H1 (cell line): ENCODE results near the gene FLRT1. TPM values are rescaled to one million over a fixed set of nuclear protein-coding genes. Genes with fewer than 3 reads are reported as not detected.
A peak's percentile ranks its signal among the peaks of the same experiment; 100 is the strongest.

Experiments
- CTCF ChIA-PET: fragments of 300-600 bp; sonication (Branson Sonifier 250); formaldehyde crosslinking; loops from one replicate; lab custom pipeline; 2021; ENCODE audit not compliant: partially characterized antibody; lab: Charles Lee
- POLR2A ChIA-PET: fragments of 300-600 bp; sonication (Branson Sonifier 250); formaldehyde crosslinking; loops from one replicate; lab custom pipeline; 2021; ENCODE audit warnings: inconsistent platforms; ENCODE audit not compliant: partially characterized antibody; lab: Charles Lee
- DNase-seq, 2 experiments: peaks; one replicate each; pipeline versions ENCODE4 v3.0.0 to v3.0.0-alpha.2; 2010 to 2022; ENCODE audit warnings: low spot score in 2 of 2, low read depth in 1 of 2, mixed read lengths in 1 of 2
- FAIRE-seq: peaks from 2 replicates; lab custom pipeline; 2011; peaks lifted over from hg19 to GRCh38; lab: Jason Lieb, UNC
- H2AFZ ChIP-seq: 2 replicates; pipeline ENCODE4 v1.8.1; 2012; ENCODE audit warnings: low read length, inconsistent platforms
- H2AK5ac ChIP-seq: 2 replicates; pipeline ENCODE4 v1.6.1; 2013; ENCODE audit warnings: low read depth, low read length
- H2BK120ac ChIP-seq: replicated peaks from 2 replicates; pipeline ENCODE3; 2013; ENCODE audit warnings: low read depth, low read length, inconsistent platforms
- H2BK12ac ChIP-seq: 2 replicates; pipeline ENCODE4 v1.6.1; 2013; ENCODE audit warnings: low read depth, low read length
- H2BK15ac ChIP-seq: 2 replicates; pipeline ENCODE4 v1.6.1; 2013; ENCODE audit warnings: low read length
- H2BK20ac ChIP-seq: 2 replicates; pipeline ENCODE4 v1.6.1; 2013; ENCODE audit warnings: low read length
- H2BK5ac ChIP-seq: 2 replicates; pipeline ENCODE4 v1.6.1; 2013; ENCODE audit warnings: low read depth, low read length
- H3K14ac ChIP-seq: 2 replicates; pipeline ENCODE4 v1.6.1; 2013; ENCODE audit warnings: inconsistent platforms; ENCODE audit not compliant: insufficient read length
- H3K18ac ChIP-seq: 2 replicates; pipeline ENCODE4 v1.6.1; 2013; ENCODE audit warnings: low read length; ENCODE audit errors: extremely low read depth
- H3K23ac ChIP-seq: 2 replicates; pipeline ENCODE4 v1.6.1; 2013; ENCODE audit warnings: inconsistent platforms; ENCODE audit not compliant: insufficient read length
- H3K23me2 ChIP-seq: 2 replicates; pipeline ENCODE4 v1.6.1; 2013; ENCODE audit warnings: low read depth, low read length
- H3K27ac ChIP-seq: 2 replicates; pipeline ENCODE4 v1.6.1; 2011; ENCODE audit warnings: low read depth, low read length, inconsistent platforms
- H3K27me3 ChIP-seq, 4 experiments: replicated peaks in 1 of 4; 1 replicate in 1 of 4; 2 replicates in 3 of 4; pipeline versions ENCODE4 v1.6.1 to v1.8.1; 2011 to 2013; ENCODE audit warnings: low read length in 3 of 4, mild to moderate bottlenecking in 3 of 4, inconsistent platforms in 2 of 4, mixed read lengths in 2 of 4, moderate library complexity in 1 of 4; ENCODE audit not compliant: control insufficient read depth in 3 of 4, insufficient read depth in 3 of 4; ENCODE audit errors: extremely low read depth in 1 of 4
- H3K36me3 ChIP-seq, 4 experiments: 2 replicates each; pipeline versions ENCODE4 v1.6.1 to v1.8.1; 2011 to 2013; ENCODE audit warnings: mild to moderate bottlenecking in 4 of 4, low read length in 3 of 4, moderate library complexity in 2 of 4, control low read depth in 1 of 4, inconsistent platforms in 1 of 4; ENCODE audit not compliant: insufficient read depth in 4 of 4, control insufficient read depth in 2 of 4
- H3K4ac ChIP-seq: replicated peaks from 2 replicates; pipeline ENCODE3; 2013; ENCODE audit warnings: low read length, low read depth, mixed read lengths, inconsistent platforms; ENCODE audit not compliant: insufficient read length
- H3K4me1 ChIP-seq, 4 experiments: replicated peaks in 1 of 4; 1 replicate in 1 of 4; 2 replicates in 3 of 4; pipeline versions ENCODE4 v1.6.1 to v1.8.1; 2011 to 2013; ENCODE audit warnings: low read length in 3 of 4, inconsistent platforms in 2 of 4, mixed read lengths in 1 of 4; ENCODE audit not compliant: insufficient read depth in 4 of 4, control insufficient read depth in 3 of 4
- H3K4me2 ChIP-seq, 2 experiments: 2 replicates each; pipeline versions ENCODE4 v1.6.1 to v1.8.1; 2011 to 2013; ENCODE audit warnings: low read depth in 2 of 2, low read length in 2 of 2, control low read depth in 1 of 2, inconsistent platforms in 1 of 2, mild to moderate bottlenecking in 1 of 2; ENCODE audit not compliant: insufficient read depth in 1 of 2
- H3K4me3 ChIP-seq, 4 experiments: fragments of 200-600, 300-600 bp in 1 of 4; sonication (generic), shearing (Covaris generic), sonication (Bioruptor Twin) in 1 of 4; 2 replicates each; pipeline versions ENCODE4 v1.5.1 to v1.8.1; 2011 to 2016; ENCODE audit warnings: low read length in 4 of 4, low read depth in 3 of 4, control low read depth in 2 of 4, inconsistent platforms in 2 of 4, mild to moderate bottlenecking in 2 of 4, mixed read lengths in 1 of 4, moderate library complexity in 1 of 4; ENCODE audit not compliant: insufficient read depth in 2 of 4; ENCODE audit errors: extremely low read depth in 1 of 4
- H3K56ac ChIP-seq: replicated peaks from 2 replicates; pipeline ENCODE3; 2013; ENCODE audit warnings: low read depth, mild to moderate bottlenecking, mixed read lengths, low read length, inconsistent platforms; ENCODE audit not compliant: insufficient read length
- H3K79me1 ChIP-seq: 2 replicates; pipeline ENCODE4 v1.6.1; 2013; ENCODE audit warnings: low read depth, low read length, control low read depth
- H3K79me2 ChIP-seq, 2 experiments: 2 replicates each; pipeline versions ENCODE4 v1.6.1 to v1.8.1; 2012 to 2013; ENCODE audit warnings: low read length in 2 of 2, mild to moderate bottlenecking in 2 of 2, inconsistent platforms in 1 of 2; ENCODE audit not compliant: insufficient read depth in 2 of 2, control insufficient read depth in 1 of 2
- H3K9ac ChIP-seq, 4 experiments: replicated peaks in 1 of 4; 1 replicate in 1 of 4; 2 replicates in 3 of 4; pipeline versions ENCODE4 v1.6.1 to v1.8.1; 2011 to 2013; ENCODE audit warnings: low read depth in 3 of 4, low read length in 3 of 4, control low read depth in 2 of 4, mild to moderate bottlenecking in 2 of 4, moderate library complexity in 2 of 4, inconsistent platforms in 1 of 4; ENCODE audit errors: extremely low read depth in 1 of 4
- H3K9me3 ChIP-seq, 2 experiments: 2 replicates each; pipeline versions ENCODE4 v1.6.1 to v1.8.1; 2012 to 2013; ENCODE audit warnings: mild to moderate bottlenecking in 2 of 2, moderate library complexity in 2 of 2, control low read depth in 1 of 2, inconsistent platforms in 1 of 2, low read depth in 1 of 2, low read length in 1 of 2, mixed read lengths in 1 of 2; ENCODE audit not compliant: insufficient read depth in 2 of 2
- H4K20me1 ChIP-seq, 2 experiments: replicated peaks in 1 of 2; 2 replicates each; pipeline versions ENCODE3 to v1.8.1; 2011 to 2013; ENCODE audit warnings: inconsistent platforms in 2 of 2, low read length in 2 of 2, mild to moderate bottlenecking in 1 of 2; ENCODE audit not compliant: insufficient read depth in 2 of 2, control insufficient read depth in 1 of 2
- H4K5ac ChIP-seq: 2 replicates; pipeline ENCODE4 v1.6.1; 2013; ENCODE audit warnings: low read length, low read depth, mixed read lengths, inconsistent platforms; ENCODE audit not compliant: insufficient read length
- H4K8ac ChIP-seq: 2 replicates; pipeline ENCODE4 v1.8.0; 2013; ENCODE audit warnings: mild to moderate bottlenecking, moderate library complexity, low read length, inconsistent platforms; ENCODE audit not compliant: insufficient read depth; ENCODE audit errors: extremely low read depth
- H4K91ac ChIP-seq: replicated peaks from 2 replicates; pipeline ENCODE3; 2013; ENCODE audit warnings: low read length, mixed read lengths, inconsistent platforms; ENCODE audit not compliant: insufficient read length
- ATF3 ChIP-seq: IDR thresholded peaks from 2 replicates; pipeline ENCODE4 v1.6.1; 2011; ENCODE audit warnings: low read depth, mild to moderate bottlenecking, low read length; ENCODE audit not compliant: insufficient read depth
- CBX8 ChIP-seq: fragments of 300-800, 300-1000 bp; sonication (generic); IDR thresholded peaks from 2 replicates; pipeline ENCODE4 v1.7.1; 2016; ENCODE audit warnings: low read depth, low read length, borderline replicate concordance
- CEBPB ChIP-seq: IDR thresholded peaks from 2 replicates; pipeline ENCODE4 v1.6.1; 2012; ENCODE audit warnings: low read depth, low read length
- GABPA ChIP-seq: IDR thresholded peaks from 2 replicates; pipeline ENCODE4 v1.6.1; 2011; ENCODE audit warnings: mild to moderate bottlenecking, low read length, moderate library complexity, borderline replicate concordance; ENCODE audit not compliant: insufficient read depth
- PHF8 ChIP-seq: fragments of 200-600 bp; sonication (generic); conservative IDR thresholded peaks from 2 replicates; pipeline ENCODE4 v1.7.1; 2012; ENCODE audit warnings: low read depth, mild to moderate bottlenecking, inconsistent platforms, low read length, moderate library complexity
- POLR2AphosphoS5 ChIP-seq: IDR thresholded peaks from 2 replicates; pipeline ENCODE4 v1.6.1; 2011; ENCODE audit warnings: low read depth, low read length
- RAD21 ChIP-seq, 2 experiments: IDR thresholded peaks in 1 of 2; conservative IDR thresholded peaks in 1 of 2; 2 replicates each; pipeline ENCODE4 v1.6.1; 2011; ENCODE audit warnings: low read depth in 2 of 2, low read length in 2 of 2, improper control_type of control experiment in 1 of 2, inconsistent platforms in 1 of 2, mild to moderate bottlenecking in 1 of 2, moderate library complexity in 1 of 2
- RXRA ChIP-seq: IDR thresholded peaks from 2 replicates; pipeline ENCODE4 v1.6.1; 2011; ENCODE audit warnings: low read depth, mild to moderate bottlenecking, low read length, moderate library complexity; ENCODE audit not compliant: insufficient read depth
- TAF7 ChIP-seq: optimal IDR thresholded peaks from 2 replicates; pipeline ENCODE3; 2011; ENCODE audit warnings: low read depth, mild to moderate bottlenecking, inconsistent platforms, low read length, moderate library complexity, borderline replicate concordance
- TBP ChIP-seq: IDR thresholded peaks from 2 replicates; pipeline ENCODE4 v1.6.1; 2011; ENCODE audit warnings: low read depth, low read length, improper control_type of control experiment
- WGBS, 2 experiments: shearing (Covaris generic) in 1 of 2; methylation state at CpG; one replicate each; pipeline versions ENCODE4 v1.1.6 to v1.1.7; 2013 to 2015; ENCODE audit warnings: low lambda C conversion rate in 2 of 2, mixed read lengths in 2 of 2, inconsistent platforms in 1 of 2, low coverage in 1 of 2, missing lambda C conversion rate in 1 of 2; ENCODE audit not compliant: insufficient replicate concordance in 2 of 2, insufficient coverage in 1 of 2, insufficient read length in 1 of 2; ENCODE audit errors: extremely low coverage in 1 of 2, missing lambda C conversion rate in 1 of 2; 5-methylcytosine and 5-hydroxymethylcytosine counted together
- polyA plus RNA-seq, 7 experiments: library from polyadenylated mRNA; depleted of rRNA in 3 of 7; stranded (reverse) in 5 of 7; unstranded in 2 of 7; fragments of >200 nt in 5 of 7; fragments of 200-250 nt in 2 of 7; gene quantifications; 1 replicate in 5 of 7; 2 replicates in 1 of 7; 4 replicates in 1 of 7; pipeline versions ENCODE4 v1.2.1 to v1.2.3, GENCODE V29; 2011 to 2013; ENCODE audit warnings: missing spikeins in 2 of 7, mixed read lengths in 2 of 7
- total RNA-seq: library from RNA; stranded (reverse); fragmentation: NEBNext Ultra II Directional; extraction: Animal tissue kit (Norgen Biotek cat#: 25700); gene quantifications from 2 replicates; pipeline ENCODE4 v1.2.1, GENCODE V29; 2021

FLRT1 gene
- total and polyA plus RNA-seq, 2 of the 8 experiments (the other 6 are each of a cell fraction or from before 2014, with no cell fraction given): 0.14 to 0.28 TPM

DNA sequence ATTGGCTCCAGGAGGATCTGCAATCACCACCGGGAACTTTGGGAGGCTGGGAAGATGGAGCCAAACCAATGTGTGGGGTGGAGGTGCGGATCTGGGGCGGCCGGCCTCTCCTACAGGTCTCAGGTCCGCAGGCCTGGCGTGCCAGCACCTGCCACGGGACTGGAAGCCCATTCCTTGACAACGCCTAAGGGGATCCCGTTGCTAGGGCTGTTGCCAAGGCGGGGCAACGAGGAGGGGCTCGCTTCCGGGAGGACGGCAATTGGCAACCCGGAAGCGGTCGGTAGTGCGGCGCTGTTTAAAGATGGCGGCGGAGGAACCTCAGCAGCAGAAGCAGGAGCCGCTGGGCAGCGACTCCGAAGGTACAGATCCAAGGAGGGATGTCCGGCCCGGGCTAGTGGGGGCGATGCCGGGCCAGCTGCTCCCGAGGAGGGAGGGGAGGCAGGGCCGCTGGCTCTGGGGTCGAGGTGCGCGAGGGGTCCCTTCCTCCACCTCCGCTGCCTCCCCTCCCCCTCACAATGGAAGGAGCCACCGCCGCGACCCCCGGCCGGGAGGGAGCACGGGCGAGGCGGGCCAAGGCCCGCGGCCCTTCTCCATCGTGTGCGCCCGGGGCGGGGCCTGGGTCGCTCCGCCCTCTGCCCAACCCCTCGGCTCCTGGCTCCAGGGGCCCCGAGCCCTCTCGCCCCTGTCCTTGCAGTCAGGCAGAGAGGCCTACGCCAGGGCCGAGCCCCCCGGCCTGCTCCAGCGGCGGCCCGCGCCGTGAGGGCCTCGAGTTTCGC is 49.4 kb upstream of the FLRT1 start, which contains the start of gene OTUB1:
OTUB1 (plus strand) TSS at position 283 of the 776 bp plus-strand sequence; CDS start at position 302, 19 bp downstream.
- FAIRE-seq (peak; percentile 24), DNase-seq (peak; percentile 92 to 96)
- H3K23me2 ChIP-seq: peaks cover 10% of the 10 kb centered on the region; the same call in 1 of the 2 replicates
- ChIA-PET CTCF (no interaction called here), POLR2A (interaction anchor here (0.6 to 3.2 kb wide), 13 partner anchors 8 to 304 kb away, joined by 3 to 24 read pairs (median 3); partner anchors contain the start of genes COX8A and MARK2)
- H4K20me1 ChIP-seq: peaks cover 5 to 18% of the 10 kb centered on the region in 2 experiments
- peak within 1 kb of the TSS; percentile 96 for H3K27ac ChIP-seq
- no peak within 1 kb of the TSS for H2BK20ac ChIP-seq
- 0 out of 2 replicates have a peak within 1 kb of the TSS, but pooled peaks have one; percentile 39 for H2AK5ac ChIP-seq
- H3K4ac ChIP-seq: peak within 1 kb of the TSS; percentile 97
- peak within 1 kb of the TSS; percentile 99 for H3K18ac ChIP-seq
- H2BK15ac ChIP-seq: peak within 1 kb of the TSS; percentile 29; the same call in 1 of the 2 replicates
- H2BK120ac ChIP-seq: peak within 1 kb of the TSS; percentile 24
- H3K36me3 ChIP-seq: peaks cover 5 to 18% (median 11%) of the 10 kb centered on the region in 4 experiments; a peak in 6 of 8 replicates
- peak within 1 kb of the TSS; percentile 72 to 82 for H3K4me2 ChIP-seq
- 0 out of 2 replicates have a peak within 1 kb of the TSS, but pooled peaks have one; percentile 80 for H2BK12ac ChIP-seq
- H3K4me1 ChIP-seq: peaks cover 0 to 16% (median 9%) of the 10 kb centered on the region in 4 experiments; a peak in 6 of 7 replicates
- no peak within 1 kb of the TSS for H3K14ac ChIP-seq
- H4K8ac ChIP-seq: peak within 1 kb of the TSS; percentile 100
- WGBS, 2 experiments: 2% methylated on average over 43 of the region's 63 CpGs; no CpG with 5 or more reads in 1 of the 2 experiments
- H3K4me3 ChIP-seq: peak within 1 kb of the TSS; percentile 63 to 86 (median 70)
- peak within 1 kb of the TSS; percentile 99 for H2BK5ac ChIP-seq
- peaks cover 23% of the 10 kb centered on the region for H3K79me1 ChIP-seq
- peak within 1 kb of the TSS; percentile 75 to 97 (median 89) for H3K9ac ChIP-seq
- H4K5ac ChIP-seq: peak within 1 kb of the TSS; percentile 95
- H3K9me3 ChIP-seq: no peaks in the 10 kb centered on the region
- H3K23ac ChIP-seq: no peak within 1 kb of the TSS
- peak within 1 kb of the TSS; percentile 96 for H4K91ac ChIP-seq
- H3K56ac ChIP-seq: peak within 1 kb of the TSS; percentile 94
- 0 out of 2 replicates have a peak within 1 kb of the TSS, but pooled peaks have one; percentile 7 for H2AFZ ChIP-seq
- H3K27me3 ChIP-seq: no peaks in the 10 kb centered on the region
- peaks cover 5 to 32% of the 10 kb centered on the region in 2 experiments for H3K79me2 ChIP-seq
- TF ChIP-seq GABPA (peak; percentile 82; the same call in 1 of the 2 replicates), PHF8 (peak; percentile 99), TBP (peak; percentile 93), TAF7 (peak; percentile 81), CBX8 (no peak), RXRA (no peak), ATF3 (no peak), POLR2AphosphoS5 (peak; percentile 77), RAD21 (IDR thresholded peaks at IDR 0.05 in 1 of 2, conservative IDR thresholded peaks at IDR 0.05 in 1 of 2; ENCODE audit: low read depth in 2 of 2, low read length in 2 of 2) (no peak), CEBPB (no peak)
